GM12865 (cell line): ENCODE data around the gene RNF31.

Source experiments
- DNase-seq: peaks from one replicate; pipeline ENCODE4 v3.0.0; 2010; ENCODE audit warnings: low read depth
- H3K4me3 ChIP-seq: 2 replicates; pipeline ENCODE4 v1.5.1; 2011; ENCODE audit warnings: mild to moderate bottlenecking, low read depth, low read length, control low read depth
- TF ChIP-seq, protein P1 (sequence below): IDR thresholded peaks from 2 replicates; pipeline ENCODE4 v1.5.1; 2011; ENCODE audit warnings: low read length, control low read depth, low read depth, inconsistent platforms; ENCODE audit not compliant: insufficient read depth; ENCODE audit errors: missing control alignments

Gene RNF31

DNA sequence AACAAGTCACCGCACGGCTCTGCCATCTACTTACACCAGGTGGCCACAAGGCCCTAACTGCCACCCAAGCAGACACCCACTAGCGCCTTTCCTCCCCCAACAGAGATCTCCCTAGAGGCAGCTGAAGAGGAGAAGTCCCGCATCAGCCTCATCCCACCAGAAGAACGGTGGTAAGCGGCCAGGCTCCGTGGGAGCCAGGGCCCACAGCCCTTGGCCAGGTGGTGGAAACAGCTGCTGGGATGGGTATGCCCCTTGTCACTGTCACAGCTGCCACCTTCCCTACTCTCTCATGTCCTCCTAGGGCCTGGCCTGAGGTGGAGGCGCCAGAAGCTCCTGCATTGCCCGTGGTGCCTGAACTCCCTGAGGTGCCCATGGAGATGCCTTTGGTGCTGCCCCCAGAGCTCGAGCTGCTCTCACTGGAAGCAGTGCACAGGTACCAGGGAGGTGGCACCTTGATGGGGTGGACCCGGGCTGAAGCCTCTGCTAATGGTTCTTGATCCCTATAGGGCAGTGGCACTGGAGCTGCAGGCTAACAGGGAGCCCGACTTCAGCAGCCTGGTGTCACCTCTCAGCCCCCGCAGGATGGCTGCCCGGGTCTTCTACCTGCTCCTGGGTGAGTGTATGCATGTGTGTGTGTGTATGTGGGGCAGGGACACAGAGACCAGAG is 32.1 kb downstream of the RNF31 start:
- H3K4me3 ChIP-seq: no peak overlapping the region
- no peak for DNase-seq
- TF ChIP-seq, protein P1, sequence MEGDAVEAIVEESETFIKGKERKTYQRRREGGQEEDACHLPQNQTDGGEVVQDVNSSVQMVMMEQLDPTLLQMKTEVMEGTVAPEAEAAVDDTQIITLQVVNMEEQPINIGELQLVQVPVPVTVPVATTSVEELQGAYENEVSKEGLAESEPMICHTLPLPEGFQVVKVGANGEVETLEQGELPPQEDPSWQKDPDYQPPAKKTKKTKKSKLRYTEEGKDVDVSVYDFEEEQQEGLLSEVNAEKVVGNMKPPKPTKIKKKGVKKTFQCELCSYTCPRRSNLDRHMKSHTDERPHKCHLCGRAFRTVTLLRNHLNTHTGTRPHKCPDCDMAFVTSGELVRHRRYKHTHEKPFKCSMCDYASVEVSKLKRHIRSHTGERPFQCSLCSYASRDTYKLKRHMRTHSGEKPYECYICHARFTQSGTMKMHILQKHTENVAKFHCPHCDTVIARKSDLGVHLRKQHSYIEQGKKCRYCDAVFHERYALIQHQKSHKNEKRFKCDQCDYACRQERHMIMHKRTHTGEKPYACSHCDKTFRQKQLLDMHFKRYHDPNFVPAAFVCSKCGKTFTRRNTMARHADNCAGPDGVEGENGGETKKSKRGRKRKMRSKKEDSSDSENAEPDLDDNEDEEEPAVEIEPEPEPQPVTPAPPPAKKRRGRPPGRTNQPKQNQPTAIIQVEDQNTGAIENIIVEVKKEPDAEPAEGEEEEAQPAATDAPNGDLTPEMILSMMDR: no peak

DNA sequence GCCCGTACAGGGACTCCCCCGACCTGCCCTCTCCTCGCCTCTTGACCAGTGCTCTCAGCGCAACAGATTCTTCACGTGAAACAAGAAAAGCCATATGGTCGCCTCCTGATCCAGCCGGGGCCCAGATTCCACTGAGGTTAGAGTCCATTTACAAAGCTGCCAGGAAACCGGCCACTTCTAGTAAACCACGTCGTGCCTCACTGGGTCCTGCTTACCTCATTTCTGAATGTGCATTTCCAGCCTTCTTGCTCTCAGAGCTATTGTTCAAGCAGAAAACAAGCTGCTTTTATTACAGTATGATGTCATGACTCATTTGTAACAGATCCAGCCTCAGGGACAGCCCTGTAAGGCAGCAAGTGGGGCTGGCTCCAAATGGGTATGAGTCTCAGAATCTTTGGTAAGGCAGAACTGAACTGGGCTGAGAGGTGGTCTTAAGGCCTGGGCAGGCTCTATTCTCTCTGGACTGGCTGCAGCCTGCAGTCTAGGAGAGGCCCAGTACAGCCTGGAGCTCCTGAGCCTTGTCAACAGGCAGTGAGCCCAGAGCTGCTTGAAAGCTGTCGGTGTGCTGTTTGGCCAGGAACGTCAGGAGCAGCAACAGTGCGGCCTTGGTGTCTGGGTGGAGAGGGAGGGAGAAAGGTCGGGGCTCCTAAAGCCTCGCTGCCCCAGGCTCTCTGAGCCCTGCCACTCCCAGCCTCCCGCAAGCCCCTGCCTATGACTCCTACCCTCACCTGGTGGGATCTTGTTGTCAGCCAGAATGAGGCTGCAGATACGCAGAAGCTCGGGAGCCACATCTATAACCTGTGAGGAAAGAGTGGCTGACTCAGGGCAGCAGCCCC is 32.9 kb downstream of the RNF31 start:
- no peak overlapping the region for H3K4me3 ChIP-seq
- DNase-seq: no peak
- TF ChIP-seq, protein P1: no peak

DNA sequence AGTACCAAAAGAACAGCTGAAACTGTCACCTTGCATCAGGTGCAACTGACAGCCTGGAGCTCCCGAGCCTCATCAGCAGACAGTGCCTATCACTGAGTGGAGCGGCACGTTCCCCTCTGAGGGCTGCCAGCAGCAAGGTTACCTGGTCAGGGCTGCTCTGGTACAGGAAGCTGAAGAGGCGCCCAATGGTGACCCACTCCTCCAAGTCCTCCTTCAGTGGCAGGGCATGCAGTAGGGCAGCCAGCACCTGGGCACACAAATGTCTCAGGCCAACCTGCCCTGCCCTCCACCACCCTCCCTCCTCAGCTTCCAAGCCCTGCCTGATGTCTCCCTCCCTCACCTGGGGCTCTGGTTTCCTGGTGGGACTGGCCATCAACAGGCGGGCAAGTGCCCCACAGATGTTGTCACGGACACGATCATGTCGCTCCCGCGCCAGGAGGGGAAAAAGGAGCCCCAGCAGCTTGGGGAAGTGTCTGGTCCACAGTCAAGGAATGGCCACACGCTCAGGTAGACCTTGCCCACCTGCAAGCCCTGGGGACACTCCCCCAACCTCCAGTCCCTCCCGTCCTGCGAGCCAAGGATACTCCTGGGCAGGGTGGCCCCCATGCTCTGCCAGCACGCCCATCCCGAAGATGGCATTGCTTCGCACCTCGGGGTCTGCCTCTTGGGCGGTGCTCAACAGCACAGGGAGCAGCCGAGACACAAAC is 34.2 kb downstream of the RNF31 start:
- TF ChIP-seq, protein P1: no peak
- H3K4me3 ChIP-seq: no peak overlapping the region
- DNase-seq: no peak

DNA sequence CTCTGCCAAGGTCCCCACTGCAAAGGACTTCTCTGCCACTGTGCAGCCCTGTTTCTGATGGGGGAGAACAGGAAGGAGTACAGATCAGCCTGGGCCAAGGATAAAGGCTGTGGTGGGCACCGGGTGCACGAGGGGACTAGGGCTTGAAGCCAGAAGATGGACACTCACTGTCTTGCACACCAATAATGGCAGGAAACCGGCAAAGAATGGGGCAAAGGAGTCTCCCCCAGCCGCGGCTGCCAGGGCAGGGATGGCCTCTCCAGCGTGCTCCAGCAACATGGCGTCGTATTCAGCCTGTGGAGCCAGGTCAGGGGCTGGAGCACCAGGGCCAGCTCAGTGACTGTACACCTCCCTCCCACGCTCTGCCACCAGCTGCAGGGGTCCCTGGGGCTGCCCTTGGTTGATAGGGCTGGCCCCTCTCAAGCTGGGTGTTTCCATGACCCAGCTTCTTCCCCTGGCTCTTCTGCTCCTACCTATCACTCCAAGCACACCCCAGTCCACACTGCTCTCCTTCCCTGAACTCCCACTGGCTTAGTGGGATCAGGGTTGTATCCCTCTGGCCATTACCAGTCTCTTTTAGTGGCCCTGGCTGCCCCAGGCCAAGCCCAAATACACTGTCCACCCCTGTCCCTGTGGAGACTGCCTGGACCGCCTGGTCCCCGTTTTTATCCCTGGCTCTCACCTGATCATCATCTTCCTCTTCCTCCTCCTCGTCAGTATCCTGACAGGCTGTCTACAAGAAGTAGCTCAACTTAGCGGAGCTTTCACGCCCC is 35.0 kb downstream of the RNF31 start:
- TF ChIP-seq, protein P1: no peak
- H3K4me3 ChIP-seq: no peak overlapping the region

DNA sequence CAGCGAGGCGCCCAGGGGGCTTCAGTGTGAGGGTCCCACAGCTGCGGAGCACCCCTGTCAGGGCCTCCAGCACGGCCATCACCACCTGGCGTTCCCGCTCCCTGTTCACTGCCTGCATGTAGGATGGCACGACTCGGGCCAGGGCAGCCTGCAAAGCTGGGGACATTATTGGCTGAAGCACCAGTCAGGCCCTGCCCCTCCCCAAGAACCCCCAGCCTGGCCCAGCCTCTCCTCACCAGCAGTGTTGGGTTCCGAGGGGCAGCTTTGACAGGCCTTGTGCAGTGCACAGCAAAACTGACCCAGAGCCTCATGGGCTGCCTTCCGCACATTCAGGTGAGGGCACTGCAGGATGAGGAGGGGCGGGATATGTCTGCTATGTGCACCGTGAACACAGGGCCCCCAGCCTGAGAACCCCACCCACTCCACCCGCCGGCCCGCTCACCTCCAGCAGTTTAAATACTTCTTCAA is 35.8 kb downstream of the RNF31 start:
- no peak overlapping the region for H3K4me3 ChIP-seq
- TF ChIP-seq, protein P1: no peak
- no peak for DNase-seq

More for the DNA sequence above, 35.0 kb downstream of the RNF31 start:
- DNase-seq: no peak
